CD4-positive, alpha-beta memory T cell (primary cell): ENCODE results near the gene CCDC185. TPM values are rescaled to one million over a fixed set of nuclear protein-coding genes. Genes with fewer than 3 reads are reported as not detected.
A peak's percentile ranks its signal among the peaks of the same experiment; 100 is the strongest.

Experiments used
- CTCF ChIA-PET: fragments of 350-600 bp; sonication (Branson Sonifier 250); formaldehyde crosslinking; loops from one replicate; lab custom pipeline; 2021; ENCODE audit warnings: inconsistent platforms; ENCODE audit not compliant: partially characterized antibody; lab: Charles Lee
- POLR2A ChIA-PET: fragments of 350-600 bp; sonication (Branson Sonifier 250); formaldehyde crosslinking; loops from one replicate; lab custom pipeline; 2021; ENCODE audit not compliant: partially characterized antibody; lab: Charles Lee
- DNase-seq, 5 donors: peaks; one replicate each; pipeline versions ENCODE4 v3.0.0 to v3.0.0-alpha.2; 2020 to 2022; ENCODE audit warnings: mixed read lengths in 1 of 5
- H3K27ac ChIP-seq: one replicate; pipeline ENCODE4 v1.7.0; 2013; ENCODE audit warnings: low read depth, low read length
- H3K27me3 ChIP-seq: 2 replicates; pipeline ENCODE4 v1.7.0; 2013; ENCODE audit warnings: mild to moderate bottlenecking, low read length, moderate library complexity; ENCODE audit not compliant: insufficient read depth
- H3K36me3 ChIP-seq: 2 replicates; pipeline ENCODE4 v1.7.0; 2013; ENCODE audit warnings: mild to moderate bottlenecking, low read length, moderate library complexity; ENCODE audit not compliant: insufficient read depth
- H3K4me1 ChIP-seq: 2 replicates; pipeline ENCODE4 v1.7.0; 2013; ENCODE audit warnings: mild to moderate bottlenecking, low read length, moderate library complexity; ENCODE audit not compliant: insufficient read depth
- H3K4me3 ChIP-seq, 2 donors: one replicate each; pipeline ENCODE4 v1.7.0; 2013; ENCODE audit warnings: low read length in 2 of 2, mild to moderate bottlenecking in 1 of 2
- H3K9me3 ChIP-seq, 2 donors: one replicate each; pipeline ENCODE4 v1.7.0; 2013; ENCODE audit warnings: low read length in 2 of 2, control low read depth in 1 of 2; ENCODE audit not compliant: control insufficient read depth in 1 of 2
- H3K27ac Mint-ChIP-seq, 7 donors: one replicate each; pipeline ENCODE4 v1.8.0; 2020 to 2021; ENCODE audit warnings: mixed read lengths in 7 of 7, mild to moderate bottlenecking in 6 of 7, inconsistent platforms in 3 of 7, moderate library complexity in 3 of 7
- H3K27me3 Mint-ChIP-seq, 2 donors: one replicate each; pipeline ENCODE4 v1.8.0; 2020 to 2021; ENCODE audit warnings: mixed read lengths in 2 of 2
- H3K36me3 Mint-ChIP-seq, 2 donors: one replicate each; pipeline ENCODE4 v1.8.0; 2020 to 2021; ENCODE audit warnings: mixed read lengths in 2 of 2, inconsistent platforms in 1 of 2, mild to moderate bottlenecking in 1 of 2
- H3K4me1 Mint-ChIP-seq, 4 donors: one replicate each; pipeline ENCODE4 v1.8.0; 2020 to 2021; ENCODE audit warnings: mixed read lengths in 4 of 4, mild to moderate bottlenecking in 1 of 4
- H3K4me3 Mint-ChIP-seq, 8 donors: one replicate each; pipeline ENCODE4 v1.8.0; 2020 to 2021; ENCODE audit warnings: mixed read lengths in 8 of 8, mild to moderate bottlenecking in 7 of 8, moderate library complexity in 6 of 8, inconsistent platforms in 3 of 8
- H3K9me3 Mint-ChIP-seq, 8 donors: one replicate each; pipeline ENCODE4 v1.8.0; 2020 to 2021; ENCODE audit warnings: mixed read lengths in 8 of 8, mild to moderate bottlenecking in 5 of 8, inconsistent platforms in 3 of 8, moderate library complexity in 1 of 8
- intact Hi-C: fragments of 100-400 bp; cut with micrococcal nuclease; formaldehyde crosslinking; loops from one replicate; pipeline ENCODE4 v1.15.1; 2023
- polyA plus RNA-seq, 2 donors: library from polyadenylated mRNA; unstranded; fragments of 300-500 nt; fragmentation: Illumina TruSeq; gene quantifications; one replicate each; pipeline ENCODE4 v1.2.3, GENCODE V29; 2021
- total RNA-seq, 2 experiments: library from RNA; stranded (reverse); gene quantifications; one replicate each; pipeline ENCODE4 v1.2.3, GENCODE V29; 2021

CCDC185 gene
- total and polyA plus RNA-seq, 4 experiments from 2014 or later: not detected

DNA sequence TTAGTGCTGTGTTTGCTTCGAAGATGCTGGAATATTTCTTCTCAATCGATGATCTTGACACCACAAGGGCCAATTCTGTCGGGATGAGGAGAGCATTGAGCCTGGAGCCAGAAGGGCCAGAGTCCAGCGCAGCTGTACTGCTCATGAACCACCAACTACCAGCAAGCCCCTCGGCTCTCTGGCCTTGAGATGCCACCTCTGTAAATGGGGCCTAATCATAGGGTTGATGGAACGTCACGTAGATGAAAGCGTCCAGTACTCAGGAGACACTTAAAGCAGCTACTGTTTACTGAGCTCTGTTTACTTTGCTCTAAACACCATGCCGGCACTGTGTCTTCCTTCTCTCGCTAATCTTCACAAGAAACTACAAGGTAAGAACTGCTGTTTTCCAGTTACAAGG lies 26.3 kb downstream of the CCDC185 start:
- intact Hi-C loops: no loop called here
- H3K9me3 ChIP-seq: no peaks in the 10 kb centered on the region
- ChIA-PET POLR2A (no interaction called here), CTCF (no interaction called here)
- no peak overlapping the region for H3K27ac Mint-ChIP-seq
- no peaks in the 10 kb centered on the region for H3K4me1 ChIP-seq
- H3K4me1 Mint-ChIP-seq: no peaks in the 10 kb centered on the region
- no peak for DNase-seq
- H3K9me3 Mint-ChIP-seq: no peaks in the 10 kb centered on the region
- no peaks in the 10 kb centered on the region for H3K36me3 ChIP-seq
- no peaks in the 10 kb centered on the region for H3K27me3 ChIP-seq
- no peaks in the 10 kb centered on the region for H3K36me3 Mint-ChIP-seq
- no peak overlapping the region for H3K4me3 ChIP-seq
- no peak overlapping the region for H3K27ac ChIP-seq
- H3K4me3 Mint-ChIP-seq: no peak overlapping the region
- H3K27me3 Mint-ChIP-seq: peaks cover 0 to 2% of the 10 kb centered on the region in 2 donors

DNA sequence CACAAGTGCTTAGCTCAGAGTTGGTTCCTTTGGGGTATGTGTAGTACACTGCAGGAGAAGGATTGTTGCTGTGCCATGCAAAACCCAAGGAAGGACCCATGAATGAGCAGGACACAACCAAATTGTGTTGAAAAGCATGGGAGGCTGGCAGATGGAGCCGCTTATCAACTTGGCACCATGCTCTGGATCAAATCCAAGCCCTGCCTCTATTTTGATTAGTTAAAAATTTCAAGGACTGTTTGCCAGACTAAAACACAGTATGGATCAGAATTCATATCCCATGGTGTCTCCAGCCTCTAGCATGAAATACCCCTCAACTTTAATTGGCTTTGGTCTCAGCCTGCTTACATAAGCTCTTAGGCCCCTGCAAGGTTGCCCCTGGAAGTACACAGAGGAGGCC lies 27.8 kb downstream of the CCDC185 start:
- POLR2A ChIA-PET: no interaction called here
- intact Hi-C loops: no loop called here
- CTCF ChIA-PET: interaction anchor here (1.1 kb wide), 1 partner anchor 10 kb away, joined by 3 read pairs; no protein-coding TSS in a partner anchor
- no peak overlapping the region for H3K4me3 ChIP-seq
- no peaks in the 10 kb centered on the region for H3K36me3 ChIP-seq
- Mint-ChIP-seq H3K27me3 (peaks cover 0 to 4% of the 10 kb centered on the region in 2 donors), H3K27ac (no peak overlapping the region), H3K4me3 (no peak overlapping the region), H3K9me3 (no peaks in the 10 kb centered on the region), H3K36me3 (no peaks in the 10 kb centered on the region), H3K4me1 (peaks cover 0 to 7% (median 0%) of the 10 kb centered on the region in 4 donors)
- DNase-seq: no peak
- H3K27ac ChIP-seq: no peak overlapping the region
- no peaks in the 10 kb centered on the region for H3K9me3 ChIP-seq
- H3K27me3 ChIP-seq: no peaks in the 10 kb centered on the region
- H3K4me1 ChIP-seq: no peaks in the 10 kb centered on the region

DNA sequence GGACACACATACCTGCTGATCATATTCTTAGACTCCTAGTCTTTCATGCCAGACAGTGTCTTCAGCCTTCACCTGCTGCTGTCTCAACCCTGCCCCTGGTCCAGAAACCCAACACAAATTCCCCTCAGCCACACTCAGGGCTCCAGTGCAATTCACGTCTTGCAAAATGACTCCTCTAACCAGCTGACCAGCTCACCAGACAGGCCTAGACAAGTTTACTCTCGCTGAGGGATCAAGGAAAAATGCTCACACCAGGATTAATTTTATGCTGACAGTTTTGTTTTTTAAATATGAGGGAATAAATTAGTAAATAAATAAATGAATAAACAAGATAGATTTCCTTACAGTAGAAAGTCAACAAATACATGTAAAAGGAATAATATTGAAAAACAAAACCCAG lies 28.5 kb downstream of the CCDC185 start:
- Mint-ChIP-seq H3K27ac (no peak overlapping the region), H3K4me1 (peaks cover 0 to 12% (median 0%) of the 10 kb centered on the region in 4 donors)
- POLR2A ChIA-PET: no interaction called here

DNA sequence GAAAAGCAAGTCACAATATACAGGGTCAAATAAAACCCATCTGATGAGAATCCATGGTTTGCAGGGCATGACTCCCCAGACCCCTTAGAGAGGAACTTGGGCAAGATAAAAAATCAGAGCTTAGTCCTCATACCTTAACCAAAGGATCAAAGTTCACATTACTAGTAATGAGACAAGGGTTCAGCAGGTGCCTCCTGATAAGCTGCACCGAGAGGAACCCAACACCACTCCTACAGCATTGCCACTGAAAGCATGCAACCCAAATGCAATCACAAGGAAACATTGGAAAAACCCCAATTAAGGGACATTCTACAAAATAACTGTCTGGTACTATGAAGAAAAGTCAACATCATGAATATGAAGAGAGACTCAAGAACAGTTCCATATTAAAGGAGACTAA lies 29.7 kb downstream of the CCDC185 start:
- DNase-seq: no peak
- no peaks in the 10 kb centered on the region for H3K9me3 ChIP-seq
- no peak overlapping the region for H3K27ac ChIP-seq
- Mint-ChIP-seq H3K4me1 (peaks cover 0 to 23% (median 2%) of the 10 kb centered on the region in 4 donors), H3K4me3 (no peak overlapping the region), H3K36me3 (no peaks in the 10 kb centered on the region), H3K9me3 (no peaks in the 10 kb centered on the region), H3K27me3 (peaks cover 0 to 7% of the 10 kb centered on the region in 2 donors), H3K27ac (no peak overlapping the region)
- H3K4me3 ChIP-seq: no peak overlapping the region
- H3K4me1 ChIP-seq: no peaks in the 10 kb centered on the region
- POLR2A ChIA-PET: no interaction called here
- CTCF ChIA-PET: no interaction called here
- no peaks in the 10 kb centered on the region for H3K36me3 ChIP-seq
- no peaks in the 10 kb centered on the region for H3K27me3 ChIP-seq
- intact Hi-C loops: no loop called here

More for the DNA sequence above, 28.5 kb downstream of the CCDC185 start:
- no peak for DNase-seq
- H3K4me1 ChIP-seq: no peaks in the 10 kb centered on the region
- CTCF ChIA-PET: no interaction called here
- Mint-ChIP-seq H3K27me3 (peaks cover 0 to 5% of the 10 kb centered on the region in 2 donors), H3K36me3 (no peaks in the 10 kb centered on the region), H3K4me3 (no peak overlapping the region), H3K9me3 (no peaks in the 10 kb centered on the region)
- H3K9me3 ChIP-seq: no peaks in the 10 kb centered on the region
- no peak overlapping the region for H3K4me3 ChIP-seq
- H3K27ac ChIP-seq: no peak overlapping the region
- no peaks in the 10 kb centered on the region for H3K27me3 ChIP-seq
- no peaks in the 10 kb centered on the region for H3K36me3 ChIP-seq
- intact Hi-C loops: no loop called here

DNA sequence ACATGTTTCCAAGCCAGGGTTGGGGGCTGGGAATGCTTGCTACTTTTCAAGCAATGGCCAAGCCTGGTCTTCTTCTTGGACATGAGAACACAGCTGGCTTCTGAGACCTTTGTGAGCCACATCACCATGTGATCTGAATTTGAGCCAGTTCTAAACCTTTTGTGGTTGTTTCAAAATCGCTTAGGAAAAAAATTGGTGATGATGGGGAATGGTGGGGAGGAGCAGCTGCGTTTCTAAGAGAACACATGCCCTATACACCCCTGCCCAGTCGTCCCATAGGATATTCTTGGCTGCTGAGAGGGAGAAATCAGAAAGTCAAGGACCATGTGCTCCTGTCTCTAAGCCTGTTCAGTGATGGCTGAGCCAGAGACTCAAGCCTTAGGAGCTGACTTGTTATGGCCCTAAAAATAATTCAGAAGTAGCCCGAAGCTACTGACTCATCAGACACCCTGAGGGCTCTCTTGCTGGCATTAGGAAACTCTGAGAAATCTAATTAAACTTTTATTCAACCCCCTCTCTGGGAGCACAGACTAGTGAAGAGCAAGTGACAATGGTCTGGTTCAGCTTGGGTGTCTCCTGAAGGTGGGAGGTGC lies 30.5 kb downstream of the CCDC185 start:
- Histone ChIP-seq H3K9me3 (no peaks in the 10 kb centered on the region), H3K4me1 (no peaks in the 10 kb centered on the region), H3K27me3 (no peaks in the 10 kb centered on the region), H3K36me3 (no peaks in the 10 kb centered on the region), H3K27ac (no peak overlapping the region), H3K4me3 (no peak overlapping the region)
- Mint-ChIP-seq H3K27ac (no peak overlapping the region), H3K4me1 (peaks cover 0 to 28% (median 2%) of the 10 kb centered on the region in 4 donors), H3K4me3 (no peak overlapping the region), H3K9me3 (peaks cover 0 to 5% (median 0%) of the 10 kb centered on the region in 8 donors), H3K27me3 (peaks cover 2 to 7% of the 10 kb centered on the region in 2 donors), H3K36me3 (no peaks in the 10 kb centered on the region)
- intact Hi-C loops: no loop called here
- CTCF ChIA-PET: no interaction called here
- POLR2A ChIA-PET: no interaction called here
- no peak for DNase-seq

DNA sequence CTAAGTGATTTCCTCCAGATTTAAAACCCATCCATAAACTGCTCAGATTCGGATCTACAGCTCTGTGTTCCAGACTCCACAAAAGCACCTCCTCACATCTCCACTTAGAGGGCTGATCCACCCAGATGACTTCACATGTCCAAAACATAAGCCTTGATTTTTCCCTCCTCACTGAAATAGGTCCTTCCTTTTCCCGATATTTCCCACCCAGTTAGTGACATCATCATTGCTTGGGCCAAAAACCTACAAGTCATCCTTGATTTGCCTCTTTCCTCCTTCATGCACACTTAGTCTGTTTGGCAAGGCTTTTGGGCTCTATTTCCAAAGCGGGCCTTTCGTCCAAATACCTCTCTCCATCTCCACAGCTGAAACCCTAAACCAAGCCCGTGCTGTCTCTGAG lies 32.3 kb downstream of the CCDC185 start:
- no peak overlapping the region for H3K27ac Mint-ChIP-seq

DNA sequence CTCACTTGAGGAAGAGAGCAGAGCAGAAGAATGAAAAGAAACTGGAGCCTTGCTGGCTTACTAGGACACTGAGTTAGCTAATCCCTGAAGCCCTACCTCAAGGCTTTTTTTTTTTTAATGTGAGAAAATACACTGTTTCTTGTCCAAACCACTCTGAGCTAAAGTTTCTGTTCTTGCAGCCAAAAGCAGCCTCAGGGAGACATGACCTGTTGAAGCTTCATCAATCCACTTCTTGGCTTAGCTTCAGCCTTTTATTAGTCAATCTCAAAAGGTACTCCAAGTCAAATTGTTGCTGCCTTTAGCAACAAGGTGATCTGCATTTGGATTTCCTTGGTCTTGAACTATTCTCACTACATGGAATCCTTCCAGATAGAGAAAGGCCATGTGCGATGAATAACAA lies 33.7 kb downstream of the CCDC185 start:
- intact Hi-C loops: no loop called here
- no peaks in the 10 kb centered on the region for H3K9me3 ChIP-seq
- POLR2A ChIA-PET: no interaction called here
- CTCF ChIA-PET: interaction anchor here (0.5 to 1.3 kb wide), 2 partner anchors 63 to 190 kb away, joined by 3 to 4 read pairs; partner anchors contain the start of gene SUSD4
- H3K27me3 Mint-ChIP-seq: peaks cover 2 to 7% of the 10 kb centered on the region in 2 donors
- no peaks in the 10 kb centered on the region for H3K4me1 ChIP-seq
- H3K4me1 Mint-ChIP-seq: peaks cover 0 to 28% (median 2%) of the 10 kb centered on the region in 4 donors
- H3K36me3 ChIP-seq: no peaks in the 10 kb centered on the region
- H3K9me3 Mint-ChIP-seq: peaks cover 0 to 5% (median 0%) of the 10 kb centered on the region in 8 donors
- no peaks in the 10 kb centered on the region for H3K27me3 ChIP-seq
- H3K4me3 Mint-ChIP-seq: peak overlapping the region in 5 of 8 donors; percentile 37 to 70 (median 59)
- no peak for DNase-seq
- no peak overlapping the region for H3K27ac ChIP-seq
- no peak overlapping the region for H3K27ac Mint-ChIP-seq
- H3K36me3 Mint-ChIP-seq: no peaks in the 10 kb centered on the region
- no peak overlapping the region for H3K4me3 ChIP-seq

More for the DNA sequence above, 32.3 kb downstream of the CCDC185 start:
- intact Hi-C loops: no loop called here
- Histone ChIP-seq H3K36me3 (no peaks in the 10 kb centered on the region), H3K27me3 (no peaks in the 10 kb centered on the region), H3K4me1 (no peaks in the 10 kb centered on the region), H3K9me3 (no peaks in the 10 kb centered on the region), H3K27ac (no peak overlapping the region), H3K4me3 (no peak overlapping the region)
- ChIA-PET CTCF (interaction anchor here (1.6 kb wide), 1 partner anchor 105 kb away, joined by 3 read pairs; no protein-coding TSS in a partner anchor), POLR2A (no interaction called here)
- DNase-seq: no peak
- peaks cover 0 to 5% (median 0%) of the 10 kb centered on the region in 8 donors for H3K9me3 Mint-ChIP-seq
- H3K4me3 Mint-ChIP-seq: no peak overlapping the region
- no peaks in the 10 kb centered on the region for H3K36me3 Mint-ChIP-seq
- H3K27me3 Mint-ChIP-seq: peaks cover 2 to 7% of the 10 kb centered on the region in 2 donors
- peaks cover 0 to 28% (median 2%) of the 10 kb centered on the region in 4 donors for H3K4me1 Mint-ChIP-seq
